WTC11 (cell line): ENCODE measurements around the gene ARL4C. TPM values are rescaled to one million over a fixed set of nuclear protein-coding genes. Genes with fewer than 3 reads are reported as not detected.

Source experiments
- ATAC-seq: fragments of 200-7000 bp; cut with Tn5 transposase; 2 replicates; pipeline ENCODE4 v1.10.0; 2021; ENCODE audit warnings: mild to moderate bottlenecking, moderate library complexity
- CTCF ChIA-PET: fragments of 300-600 bp; sonication (Branson Sonifier 250); formaldehyde crosslinking; loops from one replicate; lab custom pipeline; 2021; ENCODE audit warnings: antibody characterized with exemption; lab: Charles Lee
- POLR2A ChIA-PET: fragments of 350-600 bp; sonication (Branson Sonifier 250); formaldehyde crosslinking; loops from one replicate; lab custom pipeline; 2021; ENCODE audit warnings: antibody characterized with exemption; lab: Charles Lee
- DNase-seq: peaks from one replicate; pipeline ENCODE4 v3.0.0; 2021; ENCODE audit warnings: low spot score
- H3K27ac Mint-ChIP-seq: 2 replicates; pipeline ENCODE4 v1.8.0; 2021; ENCODE audit warnings: mixed read lengths
- H3K27me3 Mint-ChIP-seq: 2 replicates; pipeline ENCODE4 v1.8.0; 2021; ENCODE audit warnings: low read depth, mild to moderate bottlenecking, moderate library complexity, mixed read lengths
- H3K36me3 Mint-ChIP-seq: 2 replicates; pipeline ENCODE4 v1.8.0; 2021; ENCODE audit warnings: mixed read lengths
- H3K4me1 Mint-ChIP-seq: 2 replicates; pipeline ENCODE4 v1.8.0; 2022; ENCODE audit warnings: mixed read lengths
- H3K4me3 Mint-ChIP-seq: 2 replicates; pipeline ENCODE4 v1.8.0; 2021; ENCODE audit warnings: mild to moderate bottlenecking, moderate library complexity, mixed read lengths
- H3K9me3 Mint-ChIP-seq: 2 replicates; pipeline ENCODE4 v1.8.0; 2021; ENCODE audit warnings: mixed read lengths
- ELF4 ChIP-seq: sonication (generic); formaldehyde crosslinking; IDR thresholded peaks from 2 replicates; pipeline ENCODE4 v1.8.1; 2022; ENCODE audit warnings: low read depth, mild to moderate bottlenecking, moderate library complexity, missing genetic modification reagents
- ESRRA ChIP-seq: sonication (generic); formaldehyde crosslinking; IDR thresholded peaks from 2 replicates; pipeline ENCODE4 v1.8.1; 2022; ENCODE audit warnings: mild to moderate bottlenecking, missing genetic modification reagents, borderline replicate concordance
- FOXP1 ChIP-seq: sonication (generic); formaldehyde crosslinking; IDR thresholded peaks from 2 replicates; pipeline ENCODE4 v1.8.0; 2022; ENCODE audit warnings: missing genetic modification reagents, mild to moderate bottlenecking, moderate library complexity, borderline replicate concordance
- HMGA2 ChIP-seq: fragments of 250-450 bp; sonication (Bioruptor Pico); IDR thresholded peaks from 2 replicates; pipeline ENCODE4 v1.4.0; 2021; ENCODE audit warnings: mild to moderate bottlenecking, moderate library complexity
- NFATC4 ChIP-seq: fragments of 250-450 bp; sonication (Bioruptor Pico); IDR thresholded peaks from 2 replicates; pipeline ENCODE4 v1.9.0; 2021; ENCODE audit warnings: mild to moderate bottlenecking
- NFYB ChIP-seq: sonication (generic); formaldehyde crosslinking; conservative IDR thresholded peaks from 2 replicates; pipeline ENCODE4 v1.8.0; 2022; ENCODE audit warnings: low read depth, missing genetic modification reagents
- NR1H2 ChIP-seq: sonication (generic); formaldehyde crosslinking; IDR thresholded peaks from 2 replicates; pipeline ENCODE4 v1.9.0; 2021; ENCODE audit warnings: mild to moderate bottlenecking, moderate library complexity, missing genetic modification reagents
- NR2C2 ChIP-seq: sonication (generic); formaldehyde crosslinking; IDR thresholded peaks from 2 replicates; pipeline ENCODE4 v1.8.0; 2022; ENCODE audit warnings: mild to moderate bottlenecking, missing genetic modification reagents
- NR3C1 ChIP-seq: sonication (generic); formaldehyde crosslinking; conservative IDR thresholded peaks from 2 replicates; pipeline ENCODE4 v1.8.1; 2023; ENCODE audit warnings: low read depth, mild to moderate bottlenecking, missing genetic modification reagents
- RORB ChIP-seq: fragments of 250-450 bp; sonication (Bioruptor Pico); IDR thresholded peaks from 2 replicates; pipeline ENCODE4 v1.9.0; 2021; ENCODE audit warnings: mild to moderate bottlenecking
- SMAD3 ChIP-seq: sonication (generic); formaldehyde crosslinking; IDR thresholded peaks from 2 replicates; pipeline ENCODE4 v1.8.0; 2022; ENCODE audit warnings: missing genetic modification reagents, mild to moderate bottlenecking, borderline replicate concordance
- SP1 ChIP-seq: sonication (generic); formaldehyde crosslinking; conservative IDR thresholded peaks from 2 replicates; pipeline ENCODE4 v1.8.1; 2022; ENCODE audit warnings: missing genetic modification reagents
- TEAD1 ChIP-seq: sonication (generic); formaldehyde crosslinking; IDR thresholded peaks from 2 replicates; pipeline ENCODE4 v1.8.0; 2022; ENCODE audit warnings: mild to moderate bottlenecking, missing genetic modification reagents
- TEAD4 ChIP-seq: sonication (generic); formaldehyde crosslinking; IDR thresholded peaks from 2 replicates; pipeline ENCODE4 v1.8.0; 2022; ENCODE audit warnings: mild to moderate bottlenecking, missing genetic modification reagents
- TP53 ChIP-seq: sonication (generic); formaldehyde crosslinking; IDR thresholded peaks from 2 replicates; pipeline ENCODE4 v1.8.1; 2023; ENCODE audit warnings: mild to moderate bottlenecking, missing genetic modification reagents
- ZNF138 ChIP-seq: sonication (generic); formaldehyde crosslinking; conservative IDR thresholded peaks from 2 replicates; pipeline ENCODE4 v1.8.1; 2022; ENCODE audit warnings: mild to moderate bottlenecking, moderate library complexity, missing genetic modification reagents
- ZNF317 ChIP-seq: sonication (generic); formaldehyde crosslinking; IDR thresholded peaks from 2 replicates; pipeline ENCODE4 v1.8.1; 2023; ENCODE audit warnings: low read depth, mild to moderate bottlenecking, moderate library complexity, missing genetic modification reagents, borderline replicate concordance
- ZNF423 ChIP-seq: fragments of 250-450 bp; sonication (Bioruptor Pico); IDR thresholded peaks from 2 replicates; pipeline ENCODE4 v2.1.2; 2022; ENCODE audit warnings: mild to moderate bottlenecking, moderate library complexity
- total RNA-seq: library from RNA; stranded (reverse); gene quantifications from 3 replicates; pipeline ENCODE4 v1.2.3, GENCODE V29; 2021
- TF ChIP-seq, protein P1 (sequence below): fragments of 250-450 bp; sonication (Bioruptor Pico); IDR thresholded peaks from 2 replicates; pipeline ENCODE4 v1.8.0; 2021; ENCODE audit warnings: mild to moderate bottlenecking
- TF ChIP-seq, protein P2 (sequence below): sonication (generic); formaldehyde crosslinking; IDR thresholded peaks from 2 replicates; pipeline ENCODE4 v1.8.1; 2023; ENCODE audit warnings: mild to moderate bottlenecking, missing genetic modification reagents, moderate library complexity
- TF ChIP-seq, protein P3 (sequence below): sonication (generic); formaldehyde crosslinking; IDR thresholded peaks from 2 replicates; pipeline ENCODE4 v1.8.0; 2022; ENCODE audit warnings: mild to moderate bottlenecking, missing genetic modification reagents
- TF ChIP-seq, protein P4 (sequence below): sonication (generic); formaldehyde crosslinking; IDR thresholded peaks from 2 replicates; pipeline ENCODE4 v1.8.1; 2022; ENCODE audit warnings: low read depth, missing genetic modification reagents, borderline replicate concordance
- TF ChIP-seq, protein P5 (sequence below): sonication (generic); formaldehyde crosslinking; IDR thresholded peaks from 2 replicates; pipeline ENCODE4 v1.8.0; 2023; ENCODE audit warnings: mild to moderate bottlenecking, missing genetic modification reagents

The ARL4C gene
- total RNA-seq, 1 experiment from 2014 or later: 10.6 TPM

DNA sequence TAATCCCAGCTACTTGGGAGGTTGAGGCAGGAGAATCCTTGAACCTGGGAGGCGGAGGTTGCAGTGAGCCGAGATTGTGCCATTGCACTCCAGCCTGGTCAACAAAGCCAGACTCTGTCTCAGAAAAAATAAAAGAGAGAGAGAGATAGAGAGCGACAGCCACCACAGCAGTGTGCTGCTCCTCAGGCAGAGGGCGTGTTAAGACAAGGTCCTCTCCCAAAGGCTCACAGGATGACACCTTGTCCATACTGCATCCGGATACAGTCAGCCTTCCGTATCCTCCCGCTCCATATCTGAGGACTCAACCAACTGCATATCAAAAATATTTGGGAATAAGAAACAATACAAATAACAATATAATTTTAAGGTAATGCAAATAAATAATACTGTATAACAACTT is 20.1 kb downstream of the ARL4C start (continued):
- no peak for TF ChIP-seq NR2C2 (CRISPR knock-in tag)
- TF ChIP-seq ZNF138 (CRISPR knock-in tag): no peak
- no peak for TF ChIP-seq ESRRA
- no peak for TF ChIP-seq NR1H2 (CRISPR knock-in tag)
- TF ChIP-seq SP1: no peak

DNA sequence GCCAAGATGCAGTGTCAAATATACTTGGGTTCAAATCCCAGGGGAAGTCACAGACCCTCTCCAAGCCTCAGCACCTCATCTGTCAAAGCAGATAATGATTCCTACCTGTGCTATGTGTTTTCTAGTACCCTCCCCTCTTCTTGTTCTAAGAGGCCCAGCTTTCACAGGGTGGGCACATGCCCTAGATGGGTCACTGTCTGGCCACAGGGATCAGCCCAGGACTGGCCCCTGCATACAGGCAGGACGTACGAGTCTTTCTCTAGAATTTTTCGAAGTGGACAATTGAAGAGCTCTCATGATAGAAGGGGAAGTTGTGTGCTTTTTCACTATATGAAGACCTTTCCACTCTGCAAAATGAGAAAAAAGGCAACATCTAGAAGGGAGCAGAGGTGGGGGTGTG is 22.2 kb downstream of the ARL4C start:
- no peaks in the 10 kb centered on the region for H3K36me3 Mint-ChIP-seq
- peaks cover 15% of the 10 kb centered on the region for H3K9me3 Mint-ChIP-seq
- H3K4me3 Mint-ChIP-seq: no peak overlapping the region
- POLR2A ChIA-PET: no interaction called here
- CTCF ChIA-PET: no interaction called here
- ATAC-seq (no peak), DNase-seq (no peak)
- no peaks in the 10 kb centered on the region for H3K4me1 Mint-ChIP-seq
- H3K27ac Mint-ChIP-seq: no peak overlapping the region
- H3K27me3 Mint-ChIP-seq: no peaks in the 10 kb centered on the region
- TF ChIP-seq ZNF423: no peak
- TF ChIP-seq SMAD3 (CRISPR knock-in tag): no peak
- TF ChIP-seq, protein P1, sequence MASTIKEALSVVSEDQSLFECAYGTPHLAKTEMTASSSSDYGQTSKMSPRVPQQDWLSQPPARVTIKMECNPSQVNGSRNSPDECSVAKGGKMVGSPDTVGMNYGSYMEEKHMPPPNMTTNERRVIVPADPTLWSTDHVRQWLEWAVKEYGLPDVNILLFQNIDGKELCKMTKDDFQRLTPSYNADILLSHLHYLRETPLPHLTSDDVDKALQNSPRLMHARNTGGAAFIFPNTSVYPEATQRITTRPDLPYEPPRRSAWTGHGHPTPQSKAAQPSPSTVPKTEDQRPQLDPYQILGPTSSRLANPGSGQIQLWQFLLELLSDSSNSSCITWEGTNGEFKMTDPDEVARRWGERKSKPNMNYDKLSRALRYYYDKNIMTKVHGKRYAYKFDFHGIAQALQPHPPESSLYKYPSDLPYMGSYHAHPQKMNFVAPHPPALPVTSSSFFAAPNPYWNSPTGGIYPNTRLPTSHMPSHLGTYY (CRISPR knock-in tag): no peak
- TF ChIP-seq FOXP1 (CRISPR knock-in tag): no peak
- no peak for TF ChIP-seq ELF4 (CRISPR knock-in tag)
- no peak for TF ChIP-seq TEAD1 (CRISPR knock-in tag)
- TF ChIP-seq, protein P2, sequence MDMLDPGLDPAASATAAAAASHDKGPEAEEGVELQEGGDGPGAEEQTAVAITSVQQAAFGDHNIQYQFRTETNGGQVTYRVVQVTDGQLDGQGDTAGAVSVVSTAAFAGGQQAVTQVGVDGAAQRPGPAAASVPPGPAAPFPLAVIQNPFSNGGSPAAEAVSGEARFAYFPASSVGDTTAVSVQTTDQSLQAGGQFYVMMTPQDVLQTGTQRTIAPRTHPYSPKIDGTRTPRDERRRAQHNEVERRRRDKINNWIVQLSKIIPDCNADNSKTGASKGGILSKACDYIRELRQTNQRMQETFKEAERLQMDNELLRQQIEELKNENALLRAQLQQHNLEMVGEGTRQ: no peak
- TF ChIP-seq TEAD4: no peak
- no peak for TF ChIP-seq HMGA2 (CRISPR knock-in tag)
- TF ChIP-seq, protein P3, sequence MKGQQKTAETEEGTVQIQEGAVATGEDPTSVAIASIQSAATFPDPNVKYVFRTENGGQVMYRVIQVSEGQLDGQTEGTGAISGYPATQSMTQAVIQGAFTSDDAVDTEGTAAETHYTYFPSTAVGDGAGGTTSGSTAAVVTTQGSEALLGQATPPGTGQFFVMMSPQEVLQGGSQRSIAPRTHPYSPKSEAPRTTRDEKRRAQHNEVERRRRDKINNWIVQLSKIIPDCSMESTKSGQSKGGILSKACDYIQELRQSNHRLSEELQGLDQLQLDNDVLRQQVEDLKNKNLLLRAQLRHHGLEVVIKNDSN (CRISPR knock-in tag): no peak
- TF ChIP-seq, protein P4, sequence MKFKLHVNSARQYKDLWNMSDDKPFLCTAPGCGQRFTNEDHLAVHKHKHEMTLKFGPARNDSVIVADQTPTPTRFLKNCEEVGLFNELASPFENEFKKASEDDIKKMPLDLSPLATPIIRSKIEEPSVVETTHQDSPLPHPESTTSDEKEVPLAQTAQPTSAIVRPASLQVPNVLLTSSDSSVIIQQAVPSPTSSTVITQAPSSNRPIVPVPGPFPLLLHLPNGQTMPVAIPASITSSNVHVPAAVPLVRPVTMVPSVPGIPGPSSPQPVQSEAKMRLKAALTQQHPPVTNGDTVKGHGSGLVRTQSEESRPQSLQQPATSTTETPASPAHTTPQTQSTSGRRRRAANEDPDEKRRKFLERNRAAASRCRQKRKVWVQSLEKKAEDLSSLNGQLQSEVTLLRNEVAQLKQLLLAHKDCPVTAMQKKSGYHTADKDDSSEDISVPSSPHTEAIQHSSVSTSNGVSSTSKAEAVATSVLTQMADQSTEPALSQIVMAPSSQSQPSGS (CRISPR knock-in tag): no peak
- TF ChIP-seq NFYB (CRISPR knock-in tag): no peak
- no peak for TF ChIP-seq NFATC4 (CRISPR knock-in tag)
- TF ChIP-seq RORB (CRISPR knock-in tag): no peak
- TF ChIP-seq TP53 (CRISPR knock-in tag): no peak
- TF ChIP-seq, protein P5, sequence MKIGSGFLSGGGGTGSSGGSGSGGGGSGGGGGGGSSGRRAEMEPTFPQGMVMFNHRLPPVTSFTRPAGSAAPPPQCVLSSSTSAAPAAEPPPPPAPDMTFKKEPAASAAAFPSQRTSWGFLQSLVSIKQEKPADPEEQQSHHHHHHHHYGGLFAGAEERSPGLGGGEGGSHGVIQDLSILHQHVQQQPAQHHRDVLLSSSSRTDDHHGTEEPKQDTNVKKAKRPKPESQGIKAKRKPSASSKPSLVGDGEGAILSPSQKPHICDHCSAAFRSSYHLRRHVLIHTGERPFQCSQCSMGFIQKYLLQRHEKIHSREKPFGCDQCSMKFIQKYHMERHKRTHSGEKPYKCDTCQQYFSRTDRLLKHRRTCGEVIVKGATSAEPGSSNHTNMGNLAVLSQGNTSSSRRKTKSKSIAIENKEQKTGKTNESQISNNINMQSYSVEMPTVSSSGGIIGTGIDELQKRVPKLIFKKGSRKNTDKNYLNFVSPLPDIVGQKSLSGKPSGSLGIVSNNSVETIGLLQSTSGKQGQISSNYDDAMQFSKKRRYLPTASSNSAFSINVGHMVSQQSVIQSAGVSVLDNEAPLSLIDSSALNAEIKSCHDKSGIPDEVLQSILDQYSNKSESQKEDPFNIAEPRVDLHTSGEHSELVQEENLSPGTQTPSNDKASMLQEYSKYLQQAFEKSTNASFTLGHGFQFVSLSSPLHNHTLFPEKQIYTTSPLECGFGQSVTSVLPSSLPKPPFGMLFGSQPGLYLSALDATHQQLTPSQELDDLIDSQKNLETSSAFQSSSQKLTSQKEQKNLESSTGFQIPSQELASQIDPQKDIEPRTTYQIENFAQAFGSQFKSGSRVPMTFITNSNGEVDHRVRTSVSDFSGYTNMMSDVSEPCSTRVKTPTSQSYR (CRISPR knock-in tag): no peak
- no peak for TF ChIP-seq ZNF317
- no peak for TF ChIP-seq NR3C1 (CRISPR knock-in tag)
